AG09319 (cell line): ENCODE measurements around the gene TAGLN2.

Source experiments
- DNase-seq: peaks from one replicate; pipeline ENCODE4 v3.0.0-alpha.2; 2010; ENCODE audit warnings: low read depth; ENCODE audit errors: extremely low read depth
- TF ChIP-seq, protein P1 (sequence below): IDR thresholded peaks from 2 replicates; pipeline ENCODE4 v1.5.1; 2011; ENCODE audit warnings: low read depth, mild to moderate bottlenecking, inconsistent platforms, low read length, moderate library complexity

Gene TAGLN2

DNA sequence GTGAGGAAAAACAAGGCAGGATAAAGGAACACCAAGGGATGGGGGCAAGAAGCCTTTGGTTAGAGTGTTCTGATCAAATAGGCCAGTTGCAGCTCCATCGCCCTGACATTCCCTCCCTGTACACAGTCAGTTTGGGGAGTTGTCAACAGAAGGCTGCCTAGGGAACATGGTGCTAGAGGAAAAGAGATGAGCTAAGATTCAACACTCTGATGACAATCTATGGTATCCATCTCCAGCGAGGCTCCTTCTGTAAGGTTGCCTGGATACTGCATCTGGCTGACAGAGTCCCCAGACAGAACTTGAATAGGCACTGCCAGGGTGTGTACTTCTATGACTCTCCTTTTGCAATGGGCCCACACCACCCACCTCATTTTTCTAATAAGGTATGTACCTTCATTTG, 40.0 kb upstream of the TAGLN2 start:
- TF ChIP-seq, protein P1, sequence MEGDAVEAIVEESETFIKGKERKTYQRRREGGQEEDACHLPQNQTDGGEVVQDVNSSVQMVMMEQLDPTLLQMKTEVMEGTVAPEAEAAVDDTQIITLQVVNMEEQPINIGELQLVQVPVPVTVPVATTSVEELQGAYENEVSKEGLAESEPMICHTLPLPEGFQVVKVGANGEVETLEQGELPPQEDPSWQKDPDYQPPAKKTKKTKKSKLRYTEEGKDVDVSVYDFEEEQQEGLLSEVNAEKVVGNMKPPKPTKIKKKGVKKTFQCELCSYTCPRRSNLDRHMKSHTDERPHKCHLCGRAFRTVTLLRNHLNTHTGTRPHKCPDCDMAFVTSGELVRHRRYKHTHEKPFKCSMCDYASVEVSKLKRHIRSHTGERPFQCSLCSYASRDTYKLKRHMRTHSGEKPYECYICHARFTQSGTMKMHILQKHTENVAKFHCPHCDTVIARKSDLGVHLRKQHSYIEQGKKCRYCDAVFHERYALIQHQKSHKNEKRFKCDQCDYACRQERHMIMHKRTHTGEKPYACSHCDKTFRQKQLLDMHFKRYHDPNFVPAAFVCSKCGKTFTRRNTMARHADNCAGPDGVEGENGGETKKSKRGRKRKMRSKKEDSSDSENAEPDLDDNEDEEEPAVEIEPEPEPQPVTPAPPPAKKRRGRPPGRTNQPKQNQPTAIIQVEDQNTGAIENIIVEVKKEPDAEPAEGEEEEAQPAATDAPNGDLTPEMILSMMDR = no peak
- DNase-seq = no peak

DNA sequence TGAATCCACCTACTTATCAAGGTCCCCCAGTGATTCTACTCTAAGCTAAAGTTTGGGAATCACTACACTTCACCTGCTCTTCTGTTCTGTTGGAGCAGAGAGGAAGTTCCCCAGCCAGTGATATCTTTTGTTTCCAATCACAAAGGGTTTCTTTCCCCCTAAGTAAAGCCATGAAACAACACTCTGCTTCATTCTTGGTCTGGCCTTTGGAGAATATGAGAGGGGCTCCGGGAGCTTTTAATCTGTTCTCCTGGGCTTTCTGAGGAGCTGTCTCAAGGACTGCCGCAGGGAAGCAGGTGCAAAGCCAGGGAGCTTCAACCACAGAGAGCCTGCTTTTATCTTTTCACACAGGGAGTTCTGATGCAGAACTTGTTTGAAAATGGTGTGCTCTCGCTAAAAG, 38.8 kb upstream of the TAGLN2 start:
- DNase-seq = no peak
- TF ChIP-seq, protein P1 = no peak

DNA sequence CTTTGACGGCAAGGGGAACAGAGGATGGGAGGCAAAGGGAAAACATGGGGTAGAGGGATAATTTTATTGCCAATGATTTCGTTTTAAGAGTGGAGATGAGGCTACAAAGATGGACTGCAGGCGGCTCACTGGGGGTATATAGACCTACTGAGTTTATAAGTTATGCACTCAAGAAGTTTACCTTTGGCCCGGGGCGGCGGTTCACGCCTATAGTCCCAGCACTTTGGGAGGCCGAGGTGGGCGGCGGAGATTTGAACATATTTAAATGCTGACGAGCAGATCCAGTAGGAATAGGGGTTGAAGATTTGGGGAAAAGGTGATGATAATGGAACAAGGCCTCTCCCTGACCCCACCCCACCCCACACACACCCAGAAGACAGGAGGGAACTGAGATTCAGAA, 36.9 kb upstream of the TAGLN2 start:
- no peak for DNase-seq
- TF ChIP-seq, protein P1 = no peak

DNA sequence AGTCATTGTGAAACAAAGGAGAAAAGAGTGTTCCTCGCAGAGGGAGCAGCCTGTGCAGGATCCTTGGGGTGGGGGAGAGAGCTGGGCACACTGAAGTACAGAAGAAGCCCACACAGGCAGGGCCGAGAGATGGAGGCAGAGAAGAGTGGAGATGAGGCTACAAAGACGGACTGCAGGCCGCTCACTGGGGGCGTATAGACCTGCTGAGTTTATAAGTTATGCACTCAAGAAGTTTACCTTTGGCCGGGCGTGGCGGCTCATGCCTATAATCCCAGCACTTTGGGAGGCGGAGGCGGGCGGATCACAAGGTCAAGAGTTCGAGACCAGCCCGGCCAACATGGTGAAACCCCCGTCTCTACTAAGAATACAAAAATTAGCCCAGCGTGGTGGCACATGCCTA, 36.3 kb upstream of the TAGLN2 start:
- DNase-seq = no peak

DNA sequence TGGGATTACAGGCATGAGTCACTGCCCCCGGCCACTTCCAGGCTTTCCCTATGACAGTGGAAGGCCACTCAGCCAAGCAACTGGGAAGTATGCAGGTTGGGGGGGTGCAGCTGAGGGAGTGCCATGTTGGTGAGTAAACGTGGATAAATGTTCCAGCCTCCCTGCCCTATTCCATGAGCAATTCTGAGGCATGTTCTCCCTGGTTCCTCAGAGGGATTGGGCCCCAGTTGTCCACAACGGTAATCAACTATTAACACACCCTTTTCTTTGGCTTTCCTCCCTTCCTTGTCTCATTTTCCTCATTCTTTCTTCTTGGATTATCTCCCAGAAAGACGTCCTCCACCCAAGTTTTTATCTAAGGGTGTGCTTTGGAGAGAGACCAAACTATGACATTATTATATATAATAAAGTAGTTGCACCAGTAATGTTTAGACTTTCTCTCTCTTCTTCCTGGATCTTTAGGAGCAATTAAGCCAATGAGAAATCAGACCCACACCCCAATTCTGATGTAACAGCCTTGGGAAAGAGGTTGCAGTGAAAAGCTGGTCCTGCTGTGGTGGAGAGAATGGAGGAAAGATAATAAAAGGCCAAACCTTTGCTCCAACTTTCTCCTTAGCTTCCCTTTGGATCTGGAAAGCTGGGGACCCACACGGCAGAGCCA, 35.5 kb upstream of the TAGLN2 start:
- peak; percentile 88 for DNase-seq

More for the DNA sequence above, 36.3 kb upstream of the TAGLN2 start:
- TF ChIP-seq, protein P1 = no peak

DNA sequence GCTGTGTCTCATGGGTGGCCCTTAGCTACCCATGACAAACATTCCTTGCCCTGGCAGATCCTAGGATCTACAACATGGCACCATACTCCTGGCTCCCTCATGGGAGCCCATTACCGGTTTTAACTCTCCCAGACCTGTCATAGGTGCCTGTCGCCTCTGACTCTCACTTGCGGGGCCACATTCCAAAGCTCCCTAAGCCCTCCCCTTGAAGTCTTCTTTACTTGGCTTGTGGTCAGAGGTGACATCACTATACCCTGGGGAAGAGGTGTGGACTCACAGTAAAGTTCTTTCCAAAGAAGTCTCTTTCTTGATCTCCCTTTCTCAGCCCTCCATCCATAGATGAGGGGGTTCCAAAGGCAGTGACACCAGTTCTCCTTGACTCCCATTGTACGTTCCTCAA, 34.1 kb upstream of the TAGLN2 start:
- DNase-seq = no peak
- TF ChIP-seq, protein P1 = no peak

More for the DNA sequence above, 35.5 kb upstream of the TAGLN2 start:
- TF ChIP-seq, protein P1 = no peak

DNA sequence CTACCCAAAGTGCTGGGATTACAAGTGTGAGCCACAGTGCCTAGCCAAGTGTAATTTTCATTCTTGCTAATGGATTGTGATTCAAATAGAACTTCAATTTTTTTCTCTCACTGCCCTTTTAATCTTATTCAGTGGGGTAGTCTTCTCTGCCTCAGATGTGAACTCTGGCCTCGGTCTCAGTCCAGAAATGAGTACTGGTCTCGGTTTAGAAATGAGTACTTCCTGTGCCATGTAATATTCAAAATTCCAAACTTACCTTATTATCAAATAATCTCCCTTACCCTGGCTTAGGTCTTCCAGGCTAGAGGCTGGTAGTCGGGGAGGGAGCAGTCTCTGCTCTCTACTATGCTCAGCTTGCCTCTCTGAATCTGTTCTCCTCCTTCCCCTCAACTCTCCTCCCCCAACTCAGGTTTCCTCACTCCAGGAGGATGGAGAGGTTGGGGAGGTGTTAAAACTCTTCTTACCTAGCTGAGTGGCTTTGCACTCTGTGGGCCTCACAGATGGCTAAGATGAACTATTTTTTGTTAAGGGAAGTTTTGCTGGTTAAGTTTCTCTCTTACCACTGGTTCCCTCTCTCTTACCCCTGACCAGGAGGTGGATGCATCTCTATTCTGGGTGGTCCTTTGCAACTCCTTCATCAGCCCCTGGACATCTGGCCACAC, 33.5 kb upstream of the TAGLN2 start:
- TF ChIP-seq, protein P1 = no peak
- DNase-seq = no peak
